HL-60 (cell line): ENCODE results near the gene NADSYN1.

Experiments used
- POLR2AphosphoS5 ChIP-seq: IDR thresholded peaks from 2 replicates; pipeline ENCODE4 v1.6.1; 2012; ENCODE audit warnings: low read depth
- TF ChIP-seq, protein P1 (sequence below): IDR thresholded peaks from 2 replicates; pipeline ENCODE4 v1.6.1; 2012; ENCODE audit warnings: low read depth; ENCODE audit not compliant: insufficient replicate concordance

DNA sequence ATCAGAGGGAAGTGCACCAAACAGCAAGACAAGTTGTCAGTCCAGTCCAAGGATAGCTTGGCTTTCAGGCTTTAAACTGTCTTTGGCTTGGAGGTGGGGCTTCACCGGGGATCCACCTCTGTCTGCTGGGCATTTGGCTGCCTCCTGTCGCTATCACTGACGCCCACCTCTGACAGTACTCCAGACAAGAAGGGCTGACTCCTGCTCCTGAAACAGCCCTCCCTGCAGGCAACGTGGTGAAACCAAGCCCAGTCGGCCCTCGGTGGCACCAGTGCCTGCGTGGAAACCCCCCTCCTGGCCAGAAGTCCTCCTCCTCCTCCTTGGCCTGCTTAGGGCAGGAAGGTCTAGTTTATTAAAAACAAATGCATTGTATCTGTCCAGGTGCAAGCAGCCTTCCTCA is 21.7 kb upstream of the NADSYN1 start:
- no peak for TF ChIP-seq POLR2AphosphoS5
- TF ChIP-seq, protein P1, sequence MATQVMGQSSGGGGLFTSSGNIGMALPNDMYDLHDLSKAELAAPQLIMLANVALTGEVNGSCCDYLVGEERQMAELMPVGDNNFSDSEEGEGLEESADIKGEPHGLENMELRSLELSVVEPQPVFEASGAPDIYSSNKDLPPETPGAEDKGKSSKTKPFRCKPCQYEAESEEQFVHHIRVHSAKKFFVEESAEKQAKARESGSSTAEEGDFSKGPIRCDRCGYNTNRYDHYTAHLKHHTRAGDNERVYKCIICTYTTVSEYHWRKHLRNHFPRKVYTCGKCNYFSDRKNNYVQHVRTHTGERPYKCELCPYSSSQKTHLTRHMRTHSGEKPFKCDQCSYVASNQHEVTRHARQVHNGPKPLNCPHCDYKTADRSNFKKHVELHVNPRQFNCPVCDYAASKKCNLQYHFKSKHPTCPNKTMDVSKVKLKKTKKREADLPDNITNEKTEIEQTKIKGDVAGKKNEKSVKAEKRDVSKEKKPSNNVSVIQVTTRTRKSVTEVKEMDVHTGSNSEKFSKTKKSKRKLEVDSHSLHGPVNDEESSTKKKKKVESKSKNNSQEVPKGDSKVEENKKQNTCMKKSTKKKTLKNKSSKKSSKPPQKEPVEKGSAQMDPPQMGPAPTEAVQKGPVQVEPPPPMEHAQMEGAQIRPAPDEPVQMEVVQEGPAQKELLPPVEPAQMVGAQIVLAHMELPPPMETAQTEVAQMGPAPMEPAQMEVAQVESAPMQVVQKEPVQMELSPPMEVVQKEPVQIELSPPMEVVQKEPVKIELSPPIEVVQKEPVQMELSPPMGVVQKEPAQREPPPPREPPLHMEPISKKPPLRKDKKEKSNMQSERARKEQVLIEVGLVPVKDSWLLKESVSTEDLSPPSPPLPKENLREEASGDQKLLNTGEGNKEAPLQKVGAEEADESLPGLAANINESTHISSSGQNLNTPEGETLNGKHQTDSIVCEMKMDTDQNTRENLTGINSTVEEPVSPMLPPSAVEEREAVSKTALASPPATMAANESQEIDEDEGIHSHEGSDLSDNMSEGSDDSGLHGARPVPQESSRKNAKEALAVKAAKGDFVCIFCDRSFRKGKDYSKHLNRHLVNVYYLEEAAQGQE, result no peak
